ENCODE measurements around the gene CHN2.

Gene CHN2

DNA sequence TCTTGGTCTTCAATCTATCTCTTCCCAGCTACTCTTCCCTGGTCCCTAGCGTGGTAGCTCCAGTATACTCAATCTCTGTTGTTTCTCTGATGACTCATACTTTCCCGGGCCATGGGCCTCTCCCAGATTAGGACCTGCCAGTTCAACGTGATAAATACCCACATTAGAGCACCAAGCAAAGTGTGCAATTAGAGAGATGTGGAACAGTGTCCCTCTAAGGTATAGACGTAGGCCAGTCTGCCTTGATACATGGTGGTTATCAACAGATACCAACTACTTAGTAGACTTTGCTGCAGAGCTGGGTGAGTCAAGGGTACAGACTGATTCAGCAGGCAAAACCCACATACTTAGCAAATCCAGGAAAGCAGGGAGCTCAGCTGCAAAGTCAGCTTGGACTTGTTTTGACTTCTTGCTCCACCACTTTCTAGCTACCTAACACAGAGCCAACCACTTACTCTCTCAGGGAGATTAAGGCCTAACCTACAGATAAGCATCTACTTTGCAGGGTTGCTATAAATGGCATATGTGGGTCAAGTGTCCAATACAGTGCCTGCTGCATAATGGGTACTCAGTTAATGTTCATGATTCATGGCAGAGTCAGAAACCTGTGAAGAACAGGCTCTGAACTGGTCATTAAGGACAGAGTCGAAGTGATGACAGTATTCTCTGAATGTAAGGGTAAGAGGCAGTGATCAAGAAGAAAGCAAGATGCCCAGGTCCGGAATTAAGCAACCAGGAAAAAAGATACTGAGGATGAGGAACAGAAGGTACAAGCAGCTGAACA, 176.1 kb downstream of the CHN2 start:
- peak; percentile 71 for DNase-seq

DNA sequence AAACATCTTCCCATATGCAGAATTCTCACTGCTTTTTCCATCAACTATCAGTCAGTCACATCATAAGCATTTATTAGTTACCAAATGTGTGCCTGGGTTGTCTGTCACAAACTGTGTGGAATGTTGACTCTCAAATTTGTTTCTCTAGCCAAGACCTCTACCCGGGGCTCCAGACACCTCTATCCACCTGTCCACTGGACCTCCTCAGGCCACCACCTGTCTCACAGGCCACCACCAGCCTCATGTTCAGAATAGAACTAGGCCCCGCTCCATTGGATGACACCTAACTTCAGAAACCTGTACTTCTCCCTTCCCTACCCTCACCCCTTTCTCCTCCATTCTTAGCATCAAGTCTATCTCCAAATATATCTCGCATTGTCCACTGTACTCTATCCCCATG, 176.9 kb downstream of the CHN2 start:
- DNase-seq: no peak

GRCh38 chr7:29372351-29373090, 177.9 kb downstream of the CHN2 start:
- no peak for DNase-seq

DNA sequence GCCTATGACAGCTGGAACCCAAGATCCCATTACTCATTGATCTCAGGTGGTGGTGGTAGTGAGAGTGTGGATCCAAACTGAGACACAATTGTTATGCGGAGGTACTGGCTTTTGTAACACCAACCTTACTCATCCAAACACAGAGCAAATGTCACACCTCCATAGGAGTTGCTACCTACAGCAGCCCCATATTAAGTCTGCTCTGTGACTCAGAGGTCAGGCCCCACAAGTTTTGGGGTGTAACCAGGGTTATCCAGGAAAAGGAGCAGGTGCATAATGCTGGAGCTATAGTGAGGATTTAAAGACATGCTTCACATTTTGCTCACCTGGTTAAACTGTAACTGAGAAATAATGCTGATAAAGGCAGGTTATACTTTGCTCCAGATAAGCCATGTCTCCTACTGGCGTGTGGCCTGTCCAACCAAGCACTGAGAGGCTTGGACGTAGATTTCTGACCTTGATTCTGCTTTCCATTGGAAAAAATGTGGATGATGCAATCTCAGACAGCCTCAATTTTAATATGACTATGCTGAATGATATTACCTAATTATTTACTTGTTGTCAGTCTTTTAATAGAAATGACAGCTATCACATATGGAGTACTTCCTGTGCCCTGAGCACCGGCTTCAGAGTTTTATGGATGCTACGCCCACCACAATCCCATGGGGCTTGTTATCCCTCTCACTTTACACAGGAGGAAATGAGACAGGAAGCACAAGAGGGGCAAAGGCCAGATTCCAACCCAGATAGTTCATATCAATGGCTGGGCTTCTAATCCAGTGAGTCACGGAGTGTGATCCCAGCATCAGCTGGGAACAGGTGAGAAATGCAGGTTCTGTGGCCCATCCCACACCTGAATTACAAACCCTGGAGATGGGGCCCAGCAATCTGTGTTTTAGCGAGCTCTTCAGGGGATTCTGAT, 181.3 kb downstream of the CHN2 start:
- DNase-seq: no peak

DNA sequence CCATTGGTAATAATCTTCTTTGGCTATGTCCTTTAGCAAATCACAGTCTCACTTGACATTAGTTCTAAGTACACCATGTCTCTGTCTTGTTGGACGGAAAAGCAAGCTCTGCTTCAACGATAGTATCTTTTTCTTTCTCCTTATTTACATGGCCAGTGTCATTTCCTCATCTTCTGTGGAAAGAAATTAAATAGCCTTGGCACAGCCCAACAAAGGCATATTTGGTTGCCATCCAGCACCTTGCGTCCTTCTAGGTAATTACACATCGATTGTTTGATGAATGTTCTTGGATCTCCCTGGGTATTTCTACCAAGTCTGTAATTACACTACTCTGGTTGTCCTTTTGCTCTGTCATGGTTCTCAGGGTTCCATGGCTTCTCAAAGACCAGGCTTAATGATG, 183.1 kb downstream of the CHN2 start:
- no peak for DNase-seq

GRCh38 chr7:29379551-29379950, 185.0 kb downstream of the CHN2 start:
- DNase-seq: no peak

GRCh38 chr7:29381206-29382094, 186.9 kb downstream of the CHN2 start:
- no peak for DNase-seq

- DNase-seq: no peak
These were observed 189.7 kb downstream of the CHN2 start for GRCh38 chr7:29384277-29384676.

- DNase-seq: no peak
These were observed 190.7 kb downstream of the CHN2 start for GRCh38 chr7:29385214-29385814.

GRCh38 chr7:29386196-29386765, 191.7 kb downstream of the CHN2 start:
- DNase-seq: no peak

- no peak for DNase-seq
These were observed 196.7 kb downstream of the CHN2 start for GRCh38 chr7:29391262-29391661.

GRCh38 chr7:29394321-29394720, 199.7 kb downstream of the CHN2 start:
- DNase-seq: no peak

DNA sequence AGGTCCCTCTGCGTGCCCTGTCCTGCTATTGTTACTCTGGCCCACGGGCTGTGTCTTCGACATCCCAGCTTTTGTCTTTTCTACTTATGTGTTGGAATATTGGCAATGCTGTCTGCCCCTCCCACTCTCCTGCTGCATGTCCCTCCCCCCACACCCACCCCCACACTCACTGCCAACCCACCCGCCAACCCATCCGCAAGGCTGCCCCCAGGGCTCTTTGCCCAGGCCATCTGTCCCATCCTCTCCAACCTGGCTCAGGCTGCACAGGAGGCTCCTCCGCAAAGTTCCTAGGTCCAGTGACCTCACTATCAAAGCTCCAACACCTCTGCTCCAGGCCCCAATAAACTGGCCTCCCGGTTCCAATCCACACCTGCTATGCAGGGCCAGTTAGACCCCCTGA, 202.0 kb downstream of the CHN2 start:
- DNase-seq: no peak

- no peak for DNase-seq
These were observed 202.8 kb downstream of the CHN2 start for GRCh38 chr7:29397398-29397797.

DNA sequence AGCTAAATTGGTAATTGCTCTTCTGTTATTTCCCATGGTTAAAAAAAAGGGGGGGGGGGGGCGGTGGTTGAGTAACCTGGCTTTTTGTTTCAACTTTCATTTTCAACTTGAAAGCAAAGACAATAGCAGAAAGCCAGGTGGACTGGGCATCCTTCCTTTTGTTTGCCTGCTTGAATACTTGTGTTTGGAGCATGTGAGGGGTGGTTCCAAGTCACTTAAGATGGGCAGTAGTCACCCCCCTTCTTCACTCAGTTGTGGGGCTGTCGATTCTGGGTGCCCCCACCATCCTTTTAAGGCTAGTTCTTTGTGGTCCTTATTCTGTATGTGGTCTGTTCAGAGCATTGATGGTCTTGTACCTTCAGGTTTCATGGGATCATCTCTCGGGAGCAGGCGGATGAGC, 203.4 kb downstream of the CHN2 start:
- peak; percentile 1 for DNase-seq

DNA sequence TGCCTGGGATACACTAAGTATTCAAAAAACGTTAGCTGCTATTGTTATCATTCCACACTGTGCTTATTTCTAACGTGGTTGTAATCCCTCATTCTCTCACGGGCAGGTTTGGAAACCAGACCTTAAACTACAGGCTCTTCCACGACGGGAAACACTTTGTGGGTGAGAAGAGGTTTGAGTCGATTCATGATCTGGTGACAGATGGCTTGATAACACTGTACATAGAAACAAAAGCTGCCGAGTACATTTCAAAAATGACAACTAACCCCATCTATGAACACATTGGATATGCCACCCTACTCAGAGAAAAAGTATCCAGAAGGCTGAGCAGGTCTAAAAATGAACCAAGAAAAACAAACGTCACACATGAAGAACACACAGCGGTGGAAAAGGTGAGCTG, 205.9 kb downstream of the CHN2 start:
- DNase-seq: no peak

DNA sequence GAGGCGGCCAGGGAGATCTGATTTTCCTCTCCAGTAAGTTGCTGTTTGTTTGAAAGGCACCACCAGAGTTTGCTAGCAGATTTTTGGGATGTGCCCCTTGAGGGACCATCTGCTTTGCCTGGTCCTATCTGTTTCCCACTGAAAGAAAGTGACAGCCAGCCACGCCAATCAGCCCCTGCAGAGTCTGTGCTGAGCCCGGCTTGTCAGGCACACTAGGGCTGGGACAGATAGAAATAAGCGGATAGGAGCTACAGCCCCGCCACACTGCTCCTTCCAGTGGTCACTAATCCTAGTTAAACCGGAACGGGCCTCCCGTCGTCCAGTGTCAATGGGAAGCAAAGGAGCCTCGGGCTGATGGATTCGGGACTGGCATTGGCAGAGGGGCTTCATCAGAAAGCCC, 207.2 kb downstream of the CHN2 start:
- DNase-seq: no peak

DNA sequence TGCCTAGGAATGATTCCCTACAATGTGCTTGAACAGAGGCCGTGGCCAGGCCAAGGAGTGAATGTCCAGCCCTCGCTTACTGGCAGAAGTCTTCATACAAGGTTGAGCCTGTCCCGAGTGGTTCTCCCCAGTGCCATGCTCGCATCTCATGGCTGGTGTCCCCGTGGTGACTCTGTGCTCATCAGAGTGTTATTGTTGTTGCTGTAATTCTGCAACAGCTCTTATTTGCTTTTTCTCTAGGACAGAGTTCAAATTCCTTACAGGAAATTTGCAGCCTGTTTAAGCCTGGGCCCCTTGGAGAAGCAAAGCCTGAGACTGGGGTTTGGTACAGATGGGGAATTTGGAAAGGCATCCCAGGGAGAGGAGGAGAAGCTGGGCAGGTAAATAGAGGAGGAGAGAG, 211.3 kb downstream of the CHN2 start:
- DNase-seq: no peak

DNA sequence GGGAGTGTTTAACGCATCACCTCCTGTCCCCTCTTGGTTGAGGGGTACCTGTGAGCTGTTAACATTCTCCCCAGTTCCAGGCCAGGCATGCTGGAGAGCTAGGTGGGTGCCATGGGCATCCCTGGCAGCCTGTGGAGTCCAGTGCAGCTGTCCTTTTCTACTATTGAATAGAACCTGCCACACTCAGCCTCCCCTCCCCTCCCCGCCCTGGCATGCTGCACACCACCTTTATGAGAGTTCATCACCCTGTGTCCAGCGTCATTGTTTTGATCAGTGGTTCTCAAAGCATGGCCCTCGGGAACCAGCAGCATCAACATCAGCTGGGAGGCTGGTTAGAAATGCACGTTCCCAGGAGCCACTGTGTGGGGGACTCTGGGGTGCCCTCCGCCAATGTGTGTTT, 211.8 kb downstream of the CHN2 start:
- DNase-seq: no peak

DNA sequence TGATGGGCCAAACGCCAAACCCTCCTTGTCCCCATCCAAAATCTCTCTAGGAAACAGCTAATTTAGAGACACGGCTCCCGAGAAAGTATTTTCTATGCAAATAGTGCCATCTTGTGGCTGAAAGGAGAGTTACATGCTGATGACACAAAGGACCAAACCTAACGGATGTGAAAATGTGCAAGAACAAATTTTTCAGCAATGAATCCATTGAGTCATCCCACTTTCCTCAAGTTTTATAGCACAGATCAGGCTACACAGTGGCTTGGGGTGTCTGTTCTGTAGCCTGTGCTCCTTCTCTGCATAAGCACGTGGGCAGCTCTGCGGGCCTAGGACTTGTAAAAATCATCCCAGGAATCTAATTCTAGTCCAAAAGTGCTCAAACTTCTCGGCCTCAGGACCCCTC, 214.3 kb downstream of the CHN2 start:
- DNase-seq: peak; percentile 76

DNA sequence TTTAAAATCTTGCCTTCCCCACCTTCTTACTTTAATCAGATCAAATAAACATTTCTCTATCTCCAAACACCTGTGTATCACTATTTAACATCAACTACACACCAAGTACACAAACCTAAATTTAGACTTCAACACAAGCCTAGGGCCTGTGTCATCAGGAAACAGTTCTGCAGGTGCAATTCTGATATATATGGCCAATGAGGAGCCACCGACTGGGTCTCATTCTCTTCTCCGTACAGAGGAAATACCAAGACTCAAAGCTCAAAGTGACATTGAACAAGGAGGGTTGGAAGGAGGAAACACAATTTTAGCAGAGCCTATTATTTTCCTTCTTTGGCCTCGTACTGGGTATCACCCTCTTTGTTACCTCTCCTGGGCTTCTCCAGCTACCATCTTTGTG, 216.4 kb downstream of the CHN2 start:
- no peak for DNase-seq

DNA sequence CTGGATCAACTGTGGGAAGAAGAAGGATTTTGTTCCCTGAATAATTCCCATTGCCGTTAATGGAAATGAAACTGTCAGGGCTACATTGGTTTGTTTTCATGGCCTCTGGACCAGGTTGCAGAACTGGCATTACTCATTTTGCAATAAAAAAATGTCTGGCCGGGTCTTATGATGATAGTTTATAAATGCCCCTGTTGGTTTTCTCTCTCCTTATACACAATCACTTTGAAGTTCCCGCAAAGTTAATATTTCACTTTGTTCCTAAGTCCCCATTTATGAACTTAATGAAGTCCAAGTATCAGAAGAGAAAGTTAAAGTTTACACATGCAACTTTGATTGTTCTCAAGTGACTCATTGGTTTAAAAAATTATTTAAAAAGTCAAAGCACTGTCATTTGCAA, 218.3 kb downstream of the CHN2 start:
- DNase-seq: no peak

Measured in OCI-M1 (cell line).